NCI-H2081 treated with DMSO at 0.1 percent for 48 hours (cell line): ENCODE data around the gene CPA4.
"Not testable (repeated sequence)": the region's sequence is repeated elsewhere in the genome, so short reads cannot be mapped to it uniquely, and the experiment has no call there.

Source experiments
- DNase-seq: peaks from one replicate; lab custom pipeline; 2025; lab: John Stamatoyannopoulos, UW

Gene CPA4

DNA sequence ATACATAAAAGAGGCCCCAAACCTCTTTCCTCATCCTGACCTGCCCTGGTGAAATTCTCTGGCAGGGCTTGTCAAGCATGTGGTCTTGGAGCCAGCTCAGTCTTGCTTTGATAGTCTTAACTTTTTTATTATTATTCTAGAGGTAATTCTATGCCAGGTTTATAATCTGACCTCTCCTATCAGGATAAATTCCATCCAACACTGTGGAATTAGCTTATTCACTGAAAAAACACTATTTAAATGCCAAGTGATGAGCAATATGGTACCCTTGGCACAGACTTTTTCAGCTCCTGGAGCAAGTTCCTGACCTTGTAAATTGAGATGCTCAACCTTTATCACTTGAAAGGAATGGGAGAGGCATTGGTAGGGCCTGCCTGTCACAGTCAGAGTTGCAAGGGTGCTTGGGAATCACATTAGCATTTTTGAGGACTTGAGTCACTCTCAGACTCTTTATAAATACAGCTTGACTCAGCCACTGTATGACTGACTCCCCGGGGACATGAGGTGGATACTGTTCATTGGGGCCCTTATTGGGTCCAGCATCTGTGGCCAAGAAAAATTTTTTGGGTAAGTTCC is at the start of gene CPA4:
Gene CPA4 (plus strand): TSS at position 480 of the 576 bp plus-strand sequence. CDS start 20 bp downstream, at position 500.
- no peak for DNase-seq

GRCh38 chr7:130243486-130243885 is 49.5 kb upstream of the CPA4 start:
- not testable (repeated sequence) for DNase-seq

DNA sequence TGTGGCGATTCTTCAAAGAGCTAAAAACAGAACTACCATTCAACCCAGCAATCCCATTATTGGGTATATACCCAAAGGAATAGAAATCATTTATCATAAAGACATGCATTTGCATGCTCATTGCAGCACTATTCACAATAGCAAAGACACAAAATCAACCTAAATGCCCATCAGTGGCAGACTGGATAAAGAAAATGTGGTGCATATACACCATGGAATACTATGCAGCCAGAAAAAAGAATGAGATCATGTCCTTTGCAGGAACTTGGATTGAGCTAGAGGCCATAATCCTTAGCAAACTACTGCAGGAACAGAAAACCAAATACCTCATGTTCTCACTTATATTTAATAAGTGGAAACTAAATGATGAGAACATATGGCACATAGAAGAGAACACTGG is 46.5 kb upstream of the CPA4 start:
- not testable (repeated sequence) for DNase-seq

DNA sequence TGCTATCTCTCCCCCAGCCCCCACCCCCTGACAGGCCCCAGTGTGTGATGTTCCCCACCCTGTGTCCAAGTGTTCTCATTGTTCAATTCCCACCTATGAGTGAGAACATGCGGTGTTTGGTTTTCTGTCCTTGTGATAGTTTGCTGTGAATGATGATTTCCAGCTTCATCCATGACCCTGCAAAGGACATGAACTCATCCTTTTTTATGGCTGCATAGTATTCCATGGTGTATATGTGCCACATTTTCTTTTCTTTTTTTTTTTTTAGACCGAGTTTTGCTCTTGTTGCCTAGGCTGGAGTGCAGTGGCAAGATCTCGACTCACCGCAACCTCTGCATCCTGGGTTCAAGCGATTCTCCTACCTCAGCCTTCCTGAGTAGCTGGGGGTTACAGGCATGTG is 44.1 kb upstream of the CPA4 start:
- DNase-seq: not testable (repeated sequence)

DNA sequence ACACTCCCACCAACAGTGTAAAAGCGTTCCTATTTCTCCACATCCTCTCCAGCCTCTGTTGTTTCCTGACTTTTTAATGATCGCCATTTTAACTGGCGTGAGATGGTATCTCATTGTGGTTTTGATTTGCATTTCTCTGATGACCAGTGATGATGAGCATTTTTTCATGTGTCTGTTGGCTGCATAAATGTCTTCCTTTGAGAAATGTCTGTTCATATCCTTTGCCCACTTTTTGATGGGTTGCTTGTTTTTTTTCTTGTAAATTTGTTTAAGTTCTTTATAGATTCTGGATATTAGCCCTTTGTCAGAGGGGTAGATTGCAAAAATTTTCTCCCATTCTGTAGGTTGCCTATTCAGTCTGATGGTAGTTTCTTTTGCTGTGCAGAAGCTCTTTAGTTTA is 43.3 kb upstream of the CPA4 start:
- not testable (repeated sequence) for DNase-seq

DNA sequence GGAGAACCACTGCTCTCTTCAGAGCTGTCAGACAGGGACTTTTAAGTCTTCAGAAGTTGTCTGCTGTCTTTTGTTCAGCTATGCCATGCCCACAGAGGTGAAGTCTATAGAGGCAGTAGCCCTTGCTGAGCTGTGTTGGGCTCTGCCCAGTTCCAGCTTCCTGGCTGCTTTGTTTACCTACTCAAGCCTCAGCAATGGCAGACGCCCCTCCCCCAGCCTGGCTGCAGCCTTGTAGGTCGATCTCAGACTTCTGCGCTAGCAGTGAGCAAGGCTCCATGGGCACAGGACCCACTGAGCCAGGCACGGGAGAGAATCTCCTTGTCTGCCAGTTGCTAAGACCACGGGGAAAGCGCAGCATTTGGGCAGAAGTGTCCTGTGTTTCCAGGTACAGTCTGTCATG is 38.4 kb upstream of the CPA4 start:
- no peak for DNase-seq

DNA sequence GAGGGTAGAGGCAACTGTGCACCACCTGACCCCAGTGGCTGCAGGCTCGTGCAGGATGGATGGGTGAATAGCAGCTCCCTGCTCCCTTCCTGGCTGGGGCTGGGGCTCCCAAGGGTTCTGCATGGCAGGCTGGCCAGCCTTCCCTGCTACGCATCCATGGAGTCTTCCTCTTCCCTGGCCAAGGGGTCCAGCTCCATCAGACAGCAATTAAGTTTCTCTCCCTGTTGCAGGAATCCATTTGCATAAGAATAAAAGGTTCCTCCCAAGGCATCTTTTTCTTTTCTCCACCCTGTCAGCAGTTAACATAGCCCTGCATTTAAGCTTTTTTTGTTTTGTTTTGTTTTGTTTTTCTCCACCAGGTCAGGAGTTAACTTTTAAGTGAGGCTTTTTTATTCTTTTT is 36.3 kb upstream of the CPA4 start:
- DNase-seq: no peak

- no peak for DNase-seq
Observed at GRCh38 chr7:130258494-130259078, 34.4 kb upstream of the CPA4 start.

DNA sequence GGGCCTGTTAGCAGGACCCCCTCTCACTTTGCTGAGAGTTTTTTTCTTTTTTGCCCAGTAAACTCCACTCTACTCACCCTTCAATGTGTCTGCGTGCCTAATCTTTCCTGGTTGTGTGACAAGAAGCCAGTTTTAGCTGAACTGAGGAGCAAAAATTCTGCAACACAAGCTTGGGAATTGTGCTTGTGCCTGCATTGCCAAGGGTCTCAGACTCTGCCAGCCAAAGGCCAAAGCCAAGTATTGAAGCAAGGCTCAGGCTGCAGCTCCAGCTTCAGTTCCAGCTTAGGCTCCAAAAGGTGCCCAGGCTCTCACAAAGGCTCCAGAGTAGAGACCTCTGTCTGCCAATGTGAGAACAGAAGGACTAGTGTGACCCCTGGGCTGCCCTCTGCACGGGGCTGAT is 30.5 kb upstream of the CPA4 start:
- no peak for DNase-seq

DNA sequence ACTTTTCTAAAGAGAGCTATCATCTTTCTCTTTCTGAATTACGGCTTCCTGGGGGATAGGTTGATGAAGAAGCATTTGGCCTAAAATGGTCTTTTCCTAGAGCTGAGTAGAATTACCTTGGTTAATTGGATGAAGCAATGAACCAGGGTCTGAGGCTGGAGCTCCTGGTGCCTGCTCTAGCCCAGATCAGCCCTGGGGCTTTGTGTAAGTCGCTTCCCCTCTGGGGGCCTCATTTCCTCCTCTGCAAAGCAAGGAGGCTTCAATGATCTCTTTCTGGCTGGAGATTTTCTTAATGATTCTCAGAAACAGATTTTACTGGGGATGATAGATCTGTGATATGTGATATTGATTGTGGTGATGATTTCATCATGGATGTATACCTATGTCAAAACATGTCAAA is 29.8 kb upstream of the CPA4 start:
- no peak for DNase-seq

DNA sequence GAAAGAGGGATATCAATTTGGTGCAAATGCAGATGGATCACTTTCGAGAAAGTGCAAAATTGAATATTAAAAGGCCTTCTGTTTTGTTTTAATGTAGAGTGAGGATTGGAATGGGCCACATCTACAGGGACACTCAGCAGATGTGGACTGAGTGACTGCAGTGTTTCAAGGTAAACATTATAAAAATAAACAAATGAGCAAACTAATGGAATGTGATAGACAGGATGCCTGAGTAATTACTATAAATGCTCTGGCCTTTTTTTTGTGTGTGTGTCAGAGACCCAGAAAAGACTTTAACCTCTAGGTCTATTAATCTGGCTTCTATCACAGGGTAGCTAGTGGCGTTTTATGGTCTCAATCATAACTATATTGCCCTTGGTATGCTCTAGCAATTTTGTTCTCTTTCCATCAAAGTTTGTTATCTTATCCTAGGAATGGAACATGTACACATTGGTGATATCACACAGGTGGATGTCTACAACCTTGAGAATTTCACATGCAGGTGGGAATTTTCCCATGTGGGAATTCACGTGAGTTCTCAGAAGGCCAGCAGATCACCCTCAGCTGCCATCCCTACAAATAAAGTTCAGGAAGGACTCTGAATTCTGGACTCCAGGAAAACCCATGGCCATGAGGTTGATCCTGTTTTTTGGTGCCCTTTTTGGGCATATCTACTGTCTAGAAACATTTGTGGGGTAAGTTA is 26.6 kb upstream of the CPA4 start, which contains the start of gene CPA2:
Gene CPA2 (plus strand): TSS at position 606 of the 703 bp plus-strand sequence. CDS start 19 bp downstream, at position 625.
- DNase-seq: no peak

DNA sequence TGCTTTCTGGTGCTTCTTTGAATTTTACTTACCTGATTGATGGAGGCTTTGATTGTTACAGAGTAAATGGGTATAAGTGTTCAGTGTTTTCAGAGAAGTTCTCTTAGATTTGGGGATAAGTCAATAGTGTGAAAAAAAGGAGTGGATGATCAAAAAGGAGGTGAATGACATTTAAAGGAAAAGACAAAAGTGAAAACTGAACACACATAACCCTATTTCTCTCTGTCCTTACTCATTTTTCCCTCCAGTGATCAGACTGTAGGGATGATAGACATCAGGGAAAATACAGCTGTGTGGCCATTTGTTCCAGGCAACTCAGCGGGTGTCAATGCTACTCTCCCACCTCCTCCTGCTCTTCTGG is 26.0 kb upstream of the CPA4 start:
- no peak for DNase-seq

DNA sequence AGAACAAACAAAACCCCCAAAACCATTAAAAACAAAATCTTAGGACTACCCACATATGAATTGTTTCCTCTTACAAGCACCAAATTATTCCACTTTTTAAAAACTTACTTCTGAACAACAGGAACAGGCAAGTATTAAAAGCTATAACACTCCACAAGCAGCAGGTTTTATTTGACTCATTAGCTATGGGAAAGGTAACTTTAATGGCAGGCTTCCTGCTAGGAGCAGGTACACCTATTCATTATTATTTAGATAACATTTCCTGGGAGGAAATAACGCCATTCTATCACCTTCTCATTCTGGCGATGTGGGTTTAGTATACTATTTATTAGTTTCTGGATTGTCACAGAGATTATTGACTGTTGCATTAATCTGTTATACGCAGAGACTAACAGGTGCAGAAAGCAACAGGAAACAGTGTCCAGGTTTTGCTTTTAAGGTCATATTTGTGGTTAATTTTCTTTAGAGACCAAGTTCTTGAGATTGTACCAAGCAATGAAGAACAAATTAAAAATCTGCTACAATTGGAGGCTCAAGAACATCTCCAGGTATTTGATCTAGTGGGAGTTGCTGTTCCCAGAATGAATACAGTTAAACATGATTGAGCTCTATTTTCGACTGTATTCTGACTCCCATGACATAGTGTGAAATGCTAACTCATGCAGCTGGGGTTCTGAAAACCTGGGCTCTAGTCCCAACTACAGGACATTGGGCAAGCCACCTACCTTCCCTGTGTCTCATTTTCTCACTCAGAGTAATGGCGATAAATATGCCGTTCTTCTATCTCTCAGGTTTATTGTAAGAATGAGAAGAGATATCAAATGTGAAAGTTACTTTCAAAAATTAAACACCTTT is 24.3 kb upstream of the CPA4 start:
- DNase-seq: peak; percentile 55

- DNase-seq: no peak
Observed at GRCh38 chr7:130269318-130269694, 23.7 kb upstream of the CPA4 start.

GRCh38 chr7:130270947-130271800 is 21.8 kb upstream of the CPA4 start:
- DNase-seq: no peak

- DNase-seq: peak; percentile 68
Observed at GRCh38 chr7:130272381-130273080, 20.4 kb upstream of the CPA4 start.

GRCh38 chr7:130273081-130273932 is 19.7 kb upstream of the CPA4 start:
- DNase-seq: peak; percentile 93

- peak; percentile 80 for DNase-seq
Observed at GRCh38 chr7:130273933-130274255, 19.1 kb upstream of the CPA4 start.

DNA sequence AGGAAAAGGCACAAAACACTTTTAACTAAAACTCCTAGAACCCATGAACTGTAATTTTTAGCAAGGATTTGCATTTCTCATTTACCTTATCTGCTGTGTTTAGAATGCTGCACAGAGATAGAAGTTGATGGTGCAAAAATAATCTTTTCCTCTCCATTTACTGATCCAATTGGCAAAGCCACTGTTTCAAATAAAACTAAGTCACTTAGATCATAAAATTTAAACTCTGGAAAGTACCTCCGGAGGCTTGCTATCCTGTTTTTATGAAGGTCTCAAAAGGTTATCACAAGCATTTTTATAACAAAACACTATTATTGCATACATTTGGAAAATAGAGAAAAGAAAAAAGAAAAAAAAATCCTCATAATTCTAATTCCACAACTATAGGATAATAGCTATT is 18.7 kb upstream of the CPA4 start:
- DNase-seq: no peak

GRCh38 chr7:130274983-130275591 is 17.9 kb upstream of the CPA4 start:
- no peak for DNase-seq
